HG03159 (cell line): ENCODE results near the gene PTPN20.

ENCODE experiments used
- ATAC-seq: cut with Tn5 transposase; IDR thresholded peaks from one replicate; pipeline ENCODE4 v1.9.1; 2021; ENCODE audit warnings: mild to moderate bottlenecking, moderate library complexity; ENCODE audit not compliant: unreplicated experiment

Gene PTPN20

GRCh38 chr10:47019155-47020145, 108.2 kb downstream of the PTPN20 start:
- ATAC-seq, result no peak

- ATAC-seq, result no peak
These were observed 109.2 kb downstream of the PTPN20 start for GRCh38 chr10:47020471-47020870.

GRCh38 chr10:47021850-47022249, 110.6 kb downstream of the PTPN20 start:
- no peak for ATAC-seq

GRCh38 chr10:47022311-47023131, 111.3 kb downstream of the PTPN20 start:
- ATAC-seq, result no peak

GRCh38 chr10:47023237-47024045, 112.2 kb downstream of the PTPN20 start:
- ATAC-seq, result no peak

- no peak for ATAC-seq
These were observed 112.8 kb downstream of the PTPN20 start for GRCh38 chr10:47024046-47024322.

- ATAC-seq, result peak; percentile 78
These were observed 113.4 kb downstream of the PTPN20 start for GRCh38 chr10:47024399-47025252.

- ATAC-seq, result no peak
These were observed 114.0 kb downstream of the PTPN20 start for GRCh38 chr10:47025253-47025539.

- no peak for ATAC-seq
These were observed 114.5 kb downstream of the PTPN20 start for GRCh38 chr10:47025540-47026300.

- no peak for ATAC-seq
These were observed 115.3 kb downstream of the PTPN20 start for GRCh38 chr10:47026301-47027107.

GRCh38 chr10:47027108-47027783, 116.0 kb downstream of the PTPN20 start:
- ATAC-seq, result no peak

GRCh38 chr10:47027784-47028260, 116.6 kb downstream of the PTPN20 start:
- no peak for ATAC-seq

GRCh38 chr10:47028466-47028865, 117.2 kb downstream of the PTPN20 start:
- ATAC-seq, result no peak

GRCh38 chr10:47029181-47030009, 118.2 kb downstream of the PTPN20 start:
- no peak for ATAC-seq

GRCh38 chr10:47030191-47030703, 119.0 kb downstream of the PTPN20 start:
- ATAC-seq, result no peak

GRCh38 chr10:47031211-47031900, 120.1 kb downstream of the PTPN20 start:
- no peak for ATAC-seq
